Lung (tissue), 12 donors: ENCODE results near the gene CCDC85C. TPM values are rescaled to one million over a fixed set of nuclear protein-coding genes. Genes with fewer than 3 reads are reported as not detected.
A peak's percentile ranks its signal among the peaks of the same experiment; 100 is the strongest.

Experiments used
- ATAC-seq: fragments of 200-7000 bp; cut with Tn5 transposase; one replicate; pipeline ENCODE4 v1.9.1; 2020; ENCODE audit warnings: moderate number of reproducible peaks; ENCODE audit not compliant: insufficient read depth, low FRiP score
- DNase-seq, 3 donors: peaks; one replicate each; pipeline ENCODE4 v3.0.0-alpha.2; 2013 to 2017
- H3K27ac ChIP-seq, 2 donors: one replicate each; pipeline ENCODE4 v1.5.1; 2013; ENCODE audit warnings: mild to moderate bottlenecking in 2 of 2, moderate library complexity in 2 of 2, control low read depth in 1 of 2, inconsistent platforms in 1 of 2, low read depth in 1 of 2, low read length in 1 of 2
- H3K27me3 ChIP-seq, 3 donors: one replicate each; pipeline ENCODE4 v1.5.1; 2013; ENCODE audit warnings: low read length in 2 of 3; ENCODE audit not compliant: control insufficient read depth in 3 of 3, insufficient read depth in 3 of 3
- H3K36me3 ChIP-seq, 4 donors: one replicate each; pipeline ENCODE4 v1.5.1; 2013; ENCODE audit warnings: low read length in 4 of 4, mild to moderate bottlenecking in 1 of 4, moderate library complexity in 1 of 4; ENCODE audit not compliant: control insufficient read depth in 4 of 4, insufficient read depth in 4 of 4
- H3K4me1 ChIP-seq, 5 donors: one replicate each; pipeline ENCODE4 v1.5.1; 2013; ENCODE audit warnings: low read length in 5 of 5, mild to moderate bottlenecking in 2 of 5, moderate library complexity in 1 of 5; ENCODE audit not compliant: control insufficient read depth in 5 of 5, insufficient read depth in 5 of 5
- H3K4me3 ChIP-seq: one replicate; pipeline ENCODE4 v1.5.1; 2013; ENCODE audit warnings: mild to moderate bottlenecking, control low read depth, moderate library complexity
- H3K9ac ChIP-seq, 2 donors: one replicate each; pipeline ENCODE4 v1.5.1; 2013; ENCODE audit warnings: low read length in 2 of 2, control low read depth in 1 of 2; ENCODE audit not compliant: insufficient read depth in 1 of 2
- H3K9me3 ChIP-seq, 4 donors: one replicate each; pipeline ENCODE4 v1.5.1; 2013; ENCODE audit warnings: low read length in 3 of 4, mild to moderate bottlenecking in 1 of 4, moderate library complexity in 1 of 4; ENCODE audit not compliant: control insufficient read depth in 4 of 4, insufficient read depth in 3 of 4
- CTCF ChIP-seq: IDR thresholded peaks from 2 replicates; pipeline ENCODE4 v1.5.1; 2012; ENCODE audit warnings: mild to moderate bottlenecking; ENCODE audit errors: control extremely low read depth, extremely low read depth
- WGBS, 2 donors: extraction: QIAGEN DNeasy Blood & Tissue Kit; methylation state at CpG; one replicate each; pipeline ENCODE4 v1.1.7; 2013; 5-methylcytosine and 5-hydroxymethylcytosine counted together
- polyA plus RNA-seq, 2 donors: library from polyadenylated mRNA; stranded (reverse); fragments of 200-250 nt; gene quantifications; one replicate each; pipeline ENCODE4 v1.2.1, GENCODE V29; 2013
- total RNA-seq, 2 donors: library from RNA; depleted of rRNA in 1 of 2; stranded (reverse); fragments of >200 nt in 1 of 2; gene quantifications; one replicate each; pipeline ENCODE4 v1.2.1, GENCODE V29; 2014 to 2021
- donor health status: control.
- donor health status: control.
- donor health status: Bipolar disorder and iron deficiency.
- donor health status: healthy.
- donor health status: DM: yes; HTN: yes; CAD: no.

Gene CCDC85C
- total and polyA plus RNA-seq, 4 donors = 2.8 to 19.8 (median 17.6) TPM

DNA sequence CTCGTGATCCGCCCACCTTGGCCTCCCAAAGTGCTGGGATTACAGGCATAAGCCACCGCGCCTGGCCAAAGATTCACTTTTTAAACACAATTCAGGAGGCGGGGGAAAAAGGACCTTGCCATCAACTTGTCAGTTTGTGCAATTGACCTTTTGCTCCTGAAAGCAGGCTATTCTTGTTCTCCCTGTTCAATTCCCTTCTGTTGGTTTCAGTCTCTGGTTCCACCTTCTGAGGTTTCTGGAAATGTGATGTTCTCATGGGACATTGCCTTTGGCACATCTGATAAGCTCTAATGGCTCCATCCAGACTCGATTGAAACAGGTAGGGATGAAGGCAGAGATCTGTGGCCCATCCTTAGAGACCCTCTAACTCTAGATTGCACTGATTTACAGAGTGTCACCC is 17.9 kb upstream of the CCDC85C start:
- ATAC-seq (no peak), DNase-seq (no peak)
- TF ChIP-seq CTCF = no peak
- H3K4me1 ChIP-seq = peaks cover 0 to 10% (median 3%) of the 10 kb centered on the region in 5 donors
- no peaks in the 10 kb centered on the region for H3K9me3 ChIP-seq
- H3K9ac ChIP-seq = no peak overlapping the region
- no peaks in the 10 kb centered on the region for H3K36me3 ChIP-seq
- H3K4me3 ChIP-seq = no peak overlapping the region
- 88 to 92% methylated on average over 6 of the region's 6 CpGs for WGBS, 2 donors
- H3K27ac ChIP-seq = no peak overlapping the region
- no peaks in the 10 kb centered on the region for H3K27me3 ChIP-seq

DNA sequence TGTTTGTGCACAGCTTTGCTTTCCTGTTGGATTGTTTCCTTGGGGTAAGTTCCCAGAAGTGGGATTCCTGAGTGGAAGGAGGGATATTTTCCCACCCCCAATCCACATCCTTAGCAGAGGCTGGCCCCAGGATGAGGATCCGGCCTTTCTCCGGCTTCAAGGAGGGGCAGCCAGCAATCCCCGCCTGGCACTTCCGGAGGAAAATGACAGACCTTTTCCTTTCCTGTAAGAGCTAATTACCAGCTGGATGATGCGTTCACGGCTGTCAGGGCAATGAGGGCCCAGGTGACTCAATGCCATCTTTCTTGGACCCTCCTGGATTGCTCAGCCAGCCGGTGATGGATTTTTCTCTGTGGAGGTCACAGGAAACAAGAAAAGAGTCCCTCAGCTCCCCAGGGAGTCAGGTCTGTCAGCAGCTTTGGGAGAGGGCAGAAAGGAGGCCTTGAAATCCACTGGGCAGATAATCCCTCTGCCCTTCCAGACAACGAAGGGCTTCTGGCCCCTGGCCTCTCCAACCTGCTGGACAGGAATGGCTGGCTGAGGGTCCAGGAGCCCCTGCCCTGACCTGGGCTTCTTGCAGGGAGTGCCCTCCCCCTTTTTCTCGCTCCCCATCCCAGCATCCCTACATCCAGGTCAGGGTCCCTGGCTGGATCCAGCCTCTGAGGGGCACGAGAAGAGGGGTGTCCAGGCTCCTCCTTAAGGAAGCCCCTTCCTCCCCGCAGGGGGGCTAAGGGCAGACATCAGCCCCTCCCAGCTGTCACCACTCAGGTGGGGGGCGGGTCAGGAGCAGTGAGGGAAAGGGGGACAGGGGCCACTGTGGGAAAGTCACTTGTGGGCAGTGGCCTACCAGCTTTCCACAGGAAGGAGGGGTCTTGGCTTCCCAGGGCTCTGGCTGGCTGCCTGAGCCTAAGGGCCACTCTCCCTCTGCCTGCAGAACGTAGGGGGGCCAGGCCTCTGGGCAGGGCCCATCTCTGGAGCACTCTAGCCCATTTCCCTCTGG is 16.1 kb upstream of the CCDC85C start:
- H3K9me3 ChIP-seq = no peaks in the 10 kb centered on the region
- peak overlapping the region in 1 of 2 donors; percentile 89 for H3K27ac ChIP-seq
- no peak for TF ChIP-seq CTCF
- WGBS, 2 donors = 47 to 53% methylated on average over 13 of the region's 13 CpGs
- peak; percentile 28 for ATAC-seq
- peaks cover 0 to 10% (median 3%) of the 10 kb centered on the region in 5 donors for H3K4me1 ChIP-seq
- H3K4me3 ChIP-seq = no peak overlapping the region
- H3K27me3 ChIP-seq = no peaks in the 10 kb centered on the region
- DNase-seq = peak in 2 of 3 donors; percentile 51 to 70
- H3K9ac ChIP-seq = no peak overlapping the region
- no peaks in the 10 kb centered on the region for H3K36me3 ChIP-seq

DNA sequence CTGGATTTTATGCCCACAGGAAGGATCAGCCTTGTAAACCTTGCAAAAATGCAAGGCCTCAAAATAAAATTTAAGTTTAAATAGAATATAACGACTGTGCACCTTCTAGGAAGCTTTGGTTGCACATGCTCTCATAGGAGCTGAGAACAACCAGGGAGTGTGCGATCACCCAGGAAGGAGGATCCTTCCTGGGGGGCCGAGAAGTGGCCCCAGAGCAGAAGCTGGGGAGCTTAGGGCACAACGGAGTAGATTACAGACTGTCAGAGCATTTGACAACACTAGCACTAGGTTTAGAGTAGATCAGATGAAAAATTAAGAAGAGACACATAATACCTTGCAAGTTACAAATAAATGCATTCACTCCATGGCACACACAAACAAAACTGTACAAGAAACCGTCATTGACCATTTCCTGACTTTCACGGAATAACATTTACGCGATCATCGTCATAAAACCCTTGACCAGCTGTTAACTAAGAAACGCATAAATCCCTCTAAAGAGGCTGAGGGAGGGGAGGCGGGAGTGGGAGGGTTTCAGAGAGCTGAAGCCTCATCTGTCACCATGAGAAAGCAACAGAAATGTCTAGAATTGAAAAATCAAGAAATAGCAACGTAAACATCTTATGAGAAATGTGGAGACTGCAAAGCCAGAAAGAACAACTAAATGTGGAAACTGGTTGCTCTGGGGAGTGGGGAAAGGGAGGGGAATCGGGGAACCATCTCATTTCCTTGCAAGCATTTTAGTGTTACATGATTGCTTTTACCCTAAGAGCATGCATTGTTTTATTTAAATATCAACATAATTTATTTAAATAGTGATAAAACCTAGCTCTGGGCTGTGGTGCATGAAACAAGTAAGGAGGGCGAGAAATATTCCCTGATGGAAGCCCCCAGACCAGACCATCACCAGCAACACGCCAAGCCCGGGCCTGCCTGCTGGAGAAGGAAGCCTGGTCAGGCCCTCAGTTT is 13.1 kb upstream of the CCDC85C start:
- no peaks in the 10 kb centered on the region for H3K36me3 ChIP-seq
- DNase-seq (peak; percentile 49 to 68 (median 57)), ATAC-seq (no peak)
- 62 to 74% methylated on average over 16 of the region's 16 CpGs for WGBS, 2 donors
- no peaks in the 10 kb centered on the region for H3K9me3 ChIP-seq
- H3K9ac ChIP-seq = no peak overlapping the region
- H3K27ac ChIP-seq = no peak overlapping the region
- H3K4me3 ChIP-seq = no peak overlapping the region
- TF ChIP-seq CTCF = no peak
- no peaks in the 10 kb centered on the region for H3K27me3 ChIP-seq
- H3K4me1 ChIP-seq = peaks cover 0 to 23% (median 5%) of the 10 kb centered on the region in 5 donors
